Uterus (tissue), 4 donors: ENCODE measurements around the gene COL26A1. TPM values are rescaled to one million over a fixed set of nuclear protein-coding genes. Genes with fewer than 3 reads are reported as not detected.

Experiments used
- DNase-seq, 2 donors: peaks; one replicate each; pipeline ENCODE4 v3.0.0-alpha.2; 2019 to 2020
- H3K27ac ChIP-seq, 2 donors: fragments of 200-600 bp; sonication (generic); 1 replicate in 1 of 2; 2 replicates in 1 of 2; pipeline ENCODE4 v1.5.1; 2016 to 2018
- H3K27me3 ChIP-seq, 2 donors: fragments of 200-600 bp; sonication (generic); one replicate each; pipeline ENCODE4 v1.5.1; 2018 to 2019; ENCODE audit warnings: control low read depth in 1 of 2
- H3K36me3 ChIP-seq, 2 donors: fragments of 200-600 bp; sonication (generic); one replicate each; pipeline ENCODE4 v1.5.1; 2019; ENCODE audit warnings: control low read depth in 1 of 2
- H3K4me1 ChIP-seq, 2 donors: fragments of 200-600 bp; sonication (generic); one replicate each; pipeline ENCODE4 v1.5.1; 2018 to 2019; ENCODE audit warnings: control low read depth in 1 of 2
- H3K4me3 ChIP-seq, 2 donors: fragments of 200-600 bp; sonication (generic); 1 replicate in 1 of 2; 2 replicates in 1 of 2; pipeline ENCODE4 v1.5.1; 2018 to 2019; ENCODE audit warnings: mild to moderate bottlenecking in 1 of 2
- H3K9me3 ChIP-seq, 2 donors: fragments of 200-600 bp; sonication (generic); one replicate each; pipeline ENCODE4 v1.5.1; 2019; ENCODE audit warnings: control low read depth in 1 of 2
- POLR2A ChIP-seq, 2 donors: fragments of 450-650 bp; IDR thresholded peaks; one replicate each; pipeline ENCODE4 v1.6.1; 2016; ENCODE audit warnings: antibody characterized with exemption in 2 of 2, mild to moderate bottlenecking in 1 of 2, moderate library complexity in 1 of 2
- intact Hi-C: fragments of 100-400 bp; cut with DNase I; formaldehyde crosslinking; loops from one replicate; pipeline ENCODE4 v1.15.1; 2023; ENCODE audit warnings: low total_unique reads
- total RNA-seq, 4 donors: library from RNA; depleted of rRNA in 3 of 4; stranded (reverse); fragments of >200 nt in 3 of 4; gene quantifications; one replicate each; pipeline versions ENCODE4 v1.1.0 to v1.2.4, GENCODE V29; 2014 to 2023
- TF ChIP-seq, protein P1 (sequence below), 4 experiments: fragments of 200-600 bp in 2 of 4; fragments of 450-650 bp in 2 of 4; sonication (generic) in 2 of 4; IDR thresholded peaks; one replicate each; pipeline ENCODE4 v1.5.1; 2016 to 2019; ENCODE audit warnings: antibody characterized with exemption in 4 of 4, mild to moderate bottlenecking in 2 of 4, moderate library complexity in 1 of 4
- donor health status: DM: yes; HTN: yes; CAD: no.

The COL26A1 gene
- total RNA-seq, 4 donors from 2014 or later: 0.30 to 11.8 TPM; not detected in 2

DNA sequence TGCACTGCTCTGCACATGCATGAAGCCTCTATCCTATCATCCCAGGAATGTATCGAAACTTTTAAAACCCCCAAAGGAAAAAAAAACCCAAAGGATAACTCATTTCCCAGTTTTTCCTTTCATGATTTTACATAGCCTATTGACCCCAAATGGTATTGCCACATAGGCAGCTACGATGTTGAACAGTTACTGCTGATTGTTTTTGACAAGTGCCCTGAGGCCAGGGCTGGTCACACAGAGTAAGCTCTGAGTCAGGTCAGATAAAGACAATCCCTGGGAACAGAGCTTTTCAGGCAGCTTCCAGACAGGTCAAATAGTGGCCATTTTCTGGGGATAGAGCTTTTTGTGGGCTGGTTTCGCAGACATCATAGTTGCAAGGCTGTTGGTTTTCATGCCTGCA lies 214.3 kb downstream of the COL26A1 start:
- TF ChIP-seq, protein P1, sequence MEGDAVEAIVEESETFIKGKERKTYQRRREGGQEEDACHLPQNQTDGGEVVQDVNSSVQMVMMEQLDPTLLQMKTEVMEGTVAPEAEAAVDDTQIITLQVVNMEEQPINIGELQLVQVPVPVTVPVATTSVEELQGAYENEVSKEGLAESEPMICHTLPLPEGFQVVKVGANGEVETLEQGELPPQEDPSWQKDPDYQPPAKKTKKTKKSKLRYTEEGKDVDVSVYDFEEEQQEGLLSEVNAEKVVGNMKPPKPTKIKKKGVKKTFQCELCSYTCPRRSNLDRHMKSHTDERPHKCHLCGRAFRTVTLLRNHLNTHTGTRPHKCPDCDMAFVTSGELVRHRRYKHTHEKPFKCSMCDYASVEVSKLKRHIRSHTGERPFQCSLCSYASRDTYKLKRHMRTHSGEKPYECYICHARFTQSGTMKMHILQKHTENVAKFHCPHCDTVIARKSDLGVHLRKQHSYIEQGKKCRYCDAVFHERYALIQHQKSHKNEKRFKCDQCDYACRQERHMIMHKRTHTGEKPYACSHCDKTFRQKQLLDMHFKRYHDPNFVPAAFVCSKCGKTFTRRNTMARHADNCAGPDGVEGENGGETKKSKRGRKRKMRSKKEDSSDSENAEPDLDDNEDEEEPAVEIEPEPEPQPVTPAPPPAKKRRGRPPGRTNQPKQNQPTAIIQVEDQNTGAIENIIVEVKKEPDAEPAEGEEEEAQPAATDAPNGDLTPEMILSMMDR (IDR thresholded peaks at IDR 0.05): no peak
- no peak for TF ChIP-seq POLR2A (IDR thresholded peaks at IDR 0.05)
- no peak for DNase-seq
- intact Hi-C loops: no loop called here
- H3K27me3 ChIP-seq: no peaks in the 10 kb centered on the region
- no peak overlapping the region for H3K27ac ChIP-seq
- no peaks in the 10 kb centered on the region for H3K36me3 ChIP-seq
- no peak overlapping the region for H3K4me3 ChIP-seq
- no peaks in the 10 kb centered on the region for H3K4me1 ChIP-seq
- peaks cover 0 to 3% of the 10 kb centered on the region in 2 donors for H3K9me3 ChIP-seq

DNA sequence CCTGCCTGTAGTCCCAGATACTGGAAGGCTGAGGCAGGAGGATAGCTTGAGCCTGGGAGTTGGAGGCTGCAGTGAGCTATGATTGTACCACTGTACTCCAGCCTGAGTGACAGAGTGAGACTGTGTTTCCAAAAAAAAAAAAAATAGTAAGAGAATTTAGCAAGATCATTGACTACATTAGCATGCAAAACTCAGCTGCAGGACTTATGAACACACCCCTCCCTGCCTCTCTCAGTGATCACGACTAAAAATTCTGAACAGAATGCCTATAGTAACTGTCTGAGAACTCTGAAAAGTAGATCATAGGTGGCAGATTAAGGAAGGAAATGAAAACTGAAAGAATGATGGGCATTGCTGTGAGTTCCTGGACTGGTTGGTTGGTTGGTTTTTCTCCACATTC lies 215.9 kb downstream of the COL26A1 start:
- H3K9me3 ChIP-seq: no peaks in the 10 kb centered on the region
- intact Hi-C loops: no loop called here
- no peak for DNase-seq
- no peaks in the 10 kb centered on the region for H3K4me1 ChIP-seq
- H3K27ac ChIP-seq: no peak overlapping the region
- no peak overlapping the region for H3K4me3 ChIP-seq
- no peaks in the 10 kb centered on the region for H3K27me3 ChIP-seq
- H3K36me3 ChIP-seq: no peaks in the 10 kb centered on the region
- TF ChIP-seq, protein P1 (IDR thresholded peaks at IDR 0.05): no peak
- no peak for TF ChIP-seq POLR2A (IDR thresholded peaks at IDR 0.05)

- Histone ChIP-seq H3K36me3 (no peaks in the 10 kb centered on the region), H3K27ac (no peak overlapping the region), H3K4me1 (no peaks in the 10 kb centered on the region), H3K9me3 (no peaks in the 10 kb centered on the region), H3K4me3 (no peak overlapping the region), H3K27me3 (no peaks in the 10 kb centered on the region)
- intact Hi-C loops: no loop called here
- DNase-seq: no peak
- TF ChIP-seq, protein P1 (IDR thresholded peaks at IDR 0.05): no peak
- no peak for TF ChIP-seq POLR2A (IDR thresholded peaks at IDR 0.05)
These were observed 217.9 kb downstream of the COL26A1 start for GRCh38 chr7:101580596-101580995.

- Histone ChIP-seq H3K27ac (no peak overlapping the region), H3K27me3 (no peaks in the 10 kb centered on the region), H3K36me3 (no peaks in the 10 kb centered on the region), H3K4me1 (no peaks in the 10 kb centered on the region), H3K9me3 (no peaks in the 10 kb centered on the region), H3K4me3 (no peak overlapping the region)
- intact Hi-C loops: no loop called here
- no peak for DNase-seq
- no peak for TF ChIP-seq POLR2A (IDR thresholded peaks at IDR 0.05)
- TF ChIP-seq, protein P1 (IDR thresholded peaks at IDR 0.05): no peak
These were observed 219.2 kb downstream of the COL26A1 start for GRCh38 chr7:101581891-101582290.

DNA sequence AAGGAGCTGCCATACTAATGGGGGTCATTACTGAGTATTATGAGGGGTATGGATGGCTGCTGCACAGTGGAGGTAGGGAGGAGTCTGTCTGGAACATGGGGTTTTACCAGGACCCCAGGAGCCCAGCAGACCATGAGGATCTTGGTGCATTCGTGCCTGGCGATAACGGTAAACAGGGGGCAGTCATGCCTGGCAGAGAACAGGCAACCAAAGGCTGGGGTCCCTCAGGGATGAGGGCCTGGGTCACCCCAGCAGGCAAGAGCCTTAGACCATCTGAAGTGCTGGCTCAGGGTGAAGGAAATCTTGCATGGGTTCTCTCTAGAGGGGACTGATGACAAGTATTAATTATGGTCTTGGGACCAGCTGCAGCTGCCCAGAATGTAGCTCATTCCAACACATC lies 220.3 kb downstream of the COL26A1 start:
- H3K4me3 ChIP-seq: no peak overlapping the region
- no peaks in the 10 kb centered on the region for H3K4me1 ChIP-seq
- no peak overlapping the region for H3K27ac ChIP-seq
- no peaks in the 10 kb centered on the region for H3K36me3 ChIP-seq
- H3K27me3 ChIP-seq: no peaks in the 10 kb centered on the region
- intact Hi-C loops: no loop called here
- H3K9me3 ChIP-seq: no peaks in the 10 kb centered on the region
- TF ChIP-seq, protein P1 (IDR thresholded peaks at IDR 0.05): no peak
- TF ChIP-seq POLR2A (IDR thresholded peaks at IDR 0.05): no peak
- no peak for DNase-seq
